Spleen (tissue), 7 donors: ENCODE results near the gene ADAP1.

ENCODE experiments used
- CTCF ChIP-seq, 11 experiments: fragments of 200-600 bp in 7 of 11; fragments of 450-650 bp in 4 of 11; sonication (generic) in 4 of 11; IDR thresholded peaks in 8 of 11; conservative IDR thresholded peaks in 3 of 11; 1 replicate in 7 of 11; 2 replicates in 4 of 11; pipeline versions ENCODE4 v1.4.0 to v1.8.0; 2016 to 2021; ENCODE audit warnings: antibody characterized with exemption in 11 of 11, inconsistent platforms in 4 of 11, mild to moderate bottlenecking in 1 of 11
- POLR2A ChIP-seq, 3 donors: fragments of 450-650 bp; IDR thresholded peaks; one replicate each; pipeline ENCODE4 v1.5.1; 2017; ENCODE audit warnings: antibody characterized with exemption in 3 of 3, mild to moderate bottlenecking in 1 of 3
- POLR2AphosphoS5 ChIP-seq, 3 donors: sonication (generic); formaldehyde crosslinking; IDR thresholded peaks; one replicate each; pipeline ENCODE4 v1.5.1; 2017; ENCODE audit warnings: antibody characterized with exemption in 3 of 3
- donor health status: DM: no; HTN: no; CAD: no; lungs with moderate emphysema.
- donor health status: DM: no; HTN: no; CAD: no.
- donor health status: DM: no; HTN: no; CAD: no.

GRCh38 chr7:947391-948210, 6.9 kb downstream of the ADAP1 start:
- no peak for TF ChIP-seq CTCF (IDR thresholded peaks at IDR 0.05 in 8 of 11, conservative IDR thresholded peaks at IDR 0.05 in 3 of 11)
- no peak for TF ChIP-seq POLR2AphosphoS5 (IDR thresholded peaks at IDR 0.05)
- no peak for TF ChIP-seq POLR2A (IDR thresholded peaks at IDR 0.05)
